Measurements from ENCODE around the gene NYNRIN.

DNA sequence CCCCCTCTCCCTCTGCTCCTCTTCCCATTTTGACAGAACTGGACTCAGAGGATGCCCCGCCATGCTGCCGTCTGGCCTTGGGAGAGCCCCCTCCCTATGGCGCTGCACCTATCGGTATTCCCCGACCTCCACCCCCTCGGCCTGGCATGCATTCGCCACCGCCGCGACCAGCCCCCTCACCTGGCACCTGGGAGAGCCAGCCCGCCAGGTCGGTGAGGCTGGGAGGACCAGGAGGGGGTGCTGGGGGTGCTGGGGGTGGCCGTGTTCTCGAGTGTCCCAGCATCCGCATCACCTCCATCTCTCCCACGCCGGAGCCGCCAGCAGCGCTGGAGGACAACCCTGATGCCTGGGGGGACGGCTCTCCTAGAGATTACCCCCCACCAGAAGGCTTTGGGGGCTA lies 29.3 kb upstream of the NYNRIN start:
- TF ChIP-seq POLR2A (IDR thresholded peaks at IDR 0.05; ENCODE audit: low read length), result no peak
- TF ChIP-seq GATA1 (IDR thresholded peaks at IDR 0.05; ENCODE audit: low read depth, low read length), result no peak
